SK-N-SH (cell line): Measurements from ENCODE around the gene NRARP. TPM values are rescaled to one million over a fixed set of nuclear protein-coding genes. Genes with fewer than 3 reads are reported as not detected.
"Not testable (repeated sequence)": the region's sequence is repeated elsewhere in the genome, so short reads cannot be mapped to it uniquely, and the experiment has no call there.

Source experiments
- CTCF ChIA-PET: fragments of 300-600, 350-600 bp; formaldehyde crosslinking; extraction: SDS; loops from one replicate; lab custom pipeline; 2021; lab: Yijun Ruan, JAX
- POLR2A ChIA-PET: fragments of 350-600 bp; sonication (Branson Sonifier 250); formaldehyde crosslinking; extraction: SDS; loops from one replicate; lab custom pipeline; 2020; ENCODE audit warnings: antibody characterized with exemption, inconsistent platforms; lab: Yijun Ruan, JAX
- DNase-seq: peaks from one replicate; pipeline ENCODE4 v3.0.0; 2012
- H2AFZ ChIP-seq: fragments of 200-600 bp; sonication (generic); 2 replicates; pipeline ENCODE4 v1.8.1; 2016; ENCODE audit warnings: antibody characterized with exemption, mild to moderate bottlenecking, low read depth
- H3F3A ChIP-seq: fragments of 200-600 bp; sonication (generic); replicated peaks from 2 replicates; pipeline ENCODE3; 2016; ENCODE audit warnings: antibody characterized with exemption, mild to moderate bottlenecking; ENCODE audit not compliant: insufficient read depth
- H3K27ac ChIP-seq, 2 experiments: fragments of 200-500 bp in 1 of 2; fragments of 200-600 bp in 1 of 2; sonication (Bioruptor generic) in 1 of 2; sonication (generic), shearing (Covaris generic) in 1 of 2; 2 replicates each; pipeline versions ENCODE4 v1.5.1 to v1.6.1; 2014 to 2016; ENCODE audit warnings: low read depth in 2 of 2, inconsistent platforms in 1 of 2, low read length in 1 of 2, mild to moderate bottlenecking in 1 of 2, mixed read lengths in 1 of 2
- H3K27me3 ChIP-seq: fragments of 200-600 bp; sonication (generic), shearing (Covaris generic); 2 replicates; pipeline ENCODE4 v1.6.1; 2016; ENCODE audit warnings: mixed run types; ENCODE audit not compliant: insufficient read depth
- H3K36me3 ChIP-seq, 2 experiments: fragments of 200-500 bp in 1 of 2; fragments of 200-600 bp in 1 of 2; sonication (Bioruptor generic) in 1 of 2; sonication (generic) in 1 of 2; replicated peaks in 1 of 2; 2 replicates each; pipeline versions ENCODE3 to v1.5.1; 2014 to 2016; ENCODE audit warnings: low read length in 1 of 2, mild to moderate bottlenecking in 1 of 2; ENCODE audit not compliant: insufficient read depth in 2 of 2, control insufficient read depth in 1 of 2
- H3K4me1 ChIP-seq, 2 experiments: fragments of 200-500 bp in 1 of 2; fragments of 200-600 bp in 1 of 2; sonication (Bioruptor generic) in 1 of 2; sonication (generic), shearing (Covaris generic) in 1 of 2; 2 replicates each; pipeline versions ENCODE4 v1.5.1 to v1.6.1; 2014 to 2016; ENCODE audit warnings: low read depth in 1 of 2, low read length in 1 of 2, mixed run types in 1 of 2; ENCODE audit not compliant: insufficient read depth in 2 of 2, control insufficient read depth in 1 of 2
- H3K4me2 ChIP-seq: fragments of 200-600 bp; sonication (generic), shearing (Covaris generic); 2 replicates; pipeline ENCODE4 v1.6.1; 2017; ENCODE audit warnings: mixed run types
- H3K4me3 ChIP-seq, 2 experiments: fragments of 200-500 bp in 1 of 2; fragments of 200-600 bp in 1 of 2; sonication (Bioruptor generic) in 1 of 2; sonication (generic), shearing (Covaris generic) in 1 of 2; 2 replicates each; pipeline versions ENCODE4 v1.5.1 to v1.8.1; 2014 to 2016; ENCODE audit warnings: low read depth in 2 of 2, inconsistent platforms in 1 of 2, low read length in 1 of 2, mild to moderate bottlenecking in 1 of 2, mixed read lengths in 1 of 2, moderate library complexity in 1 of 2
- H3K79me2 ChIP-seq: fragments of 200-600 bp; sonication (generic); 2 replicates; pipeline ENCODE4 v1.8.1; 2017; ENCODE audit warnings: mild to moderate bottlenecking; ENCODE audit not compliant: insufficient read depth
- H3K9ac ChIP-seq: fragments of 200-600 bp; sonication (generic); 2 replicates; pipeline ENCODE4 v1.6.1; 2017; ENCODE audit warnings: mixed run types
- H3K9me2 ChIP-seq: fragments of 200-600 bp; sonication (generic); 2 replicates; pipeline ENCODE4 v1.6.1; 2017; ENCODE audit warnings: mixed run types
- H3K9me3 ChIP-seq: fragments of 200-600 bp; sonication (generic); 2 replicates; pipeline ENCODE4 v1.6.1; 2017; ENCODE audit warnings: mixed run types, mild to moderate bottlenecking, moderate library complexity
- H4K20me1 ChIP-seq: fragments of 200-600 bp; sonication (generic); 2 replicates; pipeline ENCODE4 v1.6.1; 2017; ENCODE audit warnings: mild to moderate bottlenecking, mixed run types; ENCODE audit not compliant: insufficient read depth
- EZH2phosphoT487 ChIP-seq: fragments of 200-600 bp; sonication (generic); IDR thresholded peaks from 2 replicates; pipeline ENCODE4 v1.6.1; 2017; ENCODE audit warnings: low read depth, mixed run types, mild to moderate bottlenecking, antibody characterized with exemption, moderate library complexity, borderline replicate concordance
- FOSL2 ChIP-seq: IDR thresholded peaks from 2 replicates; pipeline ENCODE4 v1.4.0; 2012; ENCODE audit warnings: low read depth, mild to moderate bottlenecking, moderate library complexity, borderline replicate concordance
- MXI1 ChIP-seq: IDR thresholded peaks from 2 replicates; pipeline ENCODE4 v1.6.1; 2012; ENCODE audit warnings: mild to moderate bottlenecking, low read depth, low read length, improper control_type of control experiment
- NFIC ChIP-seq: IDR thresholded peaks from 2 replicates; pipeline ENCODE4 v1.4.0; 2012; ENCODE audit warnings: borderline replicate concordance
- RFX5 ChIP-seq: IDR thresholded peaks from 2 replicates; pipeline ENCODE4 v1.6.1; 2012; ENCODE audit warnings: mild to moderate bottlenecking, improper control_type of control experiment, low read length
- SIN3A ChIP-seq: IDR thresholded peaks from 2 replicates; pipeline ENCODE4 v1.6.1; 2012; ENCODE audit warnings: low read depth, mild to moderate bottlenecking, low read length, moderate library complexity, borderline replicate concordance
- WGBS: methylation state at CpG from one replicate; pipeline ENCODE4 v1.1.6; 2017; ENCODE audit warnings: low lambda C conversion rate; 5-methylcytosine and 5-hydroxymethylcytosine counted together
- polyA plus RNA-seq, 3 experiments: library from polyadenylated mRNA; depleted of rRNA; stranded (reverse); fragments of >200 nt; gene quantifications; 2 replicates each; pipeline ENCODE4 v1.2.3, GENCODE V29; 2012
- TF ChIP-seq, protein P1 (sequence below): IDR thresholded peaks from 2 replicates; pipeline ENCODE4 v1.6.1; 2012; ENCODE audit warnings: mild to moderate bottlenecking, low read depth, low read length, moderate library complexity

The NRARP gene
- polyA plus RNA-seq, 1 of the 3 experiments (the other 2 are of a cell fraction) = 3.9 TPM

GRCh38 chr9:137330689-137331088 is 28.6 kb upstream of the NRARP start (continued):
- TF ChIP-seq MXI1 (no peak), FOSL2 (no peak), RFX5 (no peak), NFIC (no peak), SIN3A (no peak), EZH2phosphoT487 (no peak)
- TF ChIP-seq, protein P1, sequence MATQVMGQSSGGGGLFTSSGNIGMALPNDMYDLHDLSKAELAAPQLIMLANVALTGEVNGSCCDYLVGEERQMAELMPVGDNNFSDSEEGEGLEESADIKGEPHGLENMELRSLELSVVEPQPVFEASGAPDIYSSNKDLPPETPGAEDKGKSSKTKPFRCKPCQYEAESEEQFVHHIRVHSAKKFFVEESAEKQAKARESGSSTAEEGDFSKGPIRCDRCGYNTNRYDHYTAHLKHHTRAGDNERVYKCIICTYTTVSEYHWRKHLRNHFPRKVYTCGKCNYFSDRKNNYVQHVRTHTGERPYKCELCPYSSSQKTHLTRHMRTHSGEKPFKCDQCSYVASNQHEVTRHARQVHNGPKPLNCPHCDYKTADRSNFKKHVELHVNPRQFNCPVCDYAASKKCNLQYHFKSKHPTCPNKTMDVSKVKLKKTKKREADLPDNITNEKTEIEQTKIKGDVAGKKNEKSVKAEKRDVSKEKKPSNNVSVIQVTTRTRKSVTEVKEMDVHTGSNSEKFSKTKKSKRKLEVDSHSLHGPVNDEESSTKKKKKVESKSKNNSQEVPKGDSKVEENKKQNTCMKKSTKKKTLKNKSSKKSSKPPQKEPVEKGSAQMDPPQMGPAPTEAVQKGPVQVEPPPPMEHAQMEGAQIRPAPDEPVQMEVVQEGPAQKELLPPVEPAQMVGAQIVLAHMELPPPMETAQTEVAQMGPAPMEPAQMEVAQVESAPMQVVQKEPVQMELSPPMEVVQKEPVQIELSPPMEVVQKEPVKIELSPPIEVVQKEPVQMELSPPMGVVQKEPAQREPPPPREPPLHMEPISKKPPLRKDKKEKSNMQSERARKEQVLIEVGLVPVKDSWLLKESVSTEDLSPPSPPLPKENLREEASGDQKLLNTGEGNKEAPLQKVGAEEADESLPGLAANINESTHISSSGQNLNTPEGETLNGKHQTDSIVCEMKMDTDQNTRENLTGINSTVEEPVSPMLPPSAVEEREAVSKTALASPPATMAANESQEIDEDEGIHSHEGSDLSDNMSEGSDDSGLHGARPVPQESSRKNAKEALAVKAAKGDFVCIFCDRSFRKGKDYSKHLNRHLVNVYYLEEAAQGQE = no peak

DNA sequence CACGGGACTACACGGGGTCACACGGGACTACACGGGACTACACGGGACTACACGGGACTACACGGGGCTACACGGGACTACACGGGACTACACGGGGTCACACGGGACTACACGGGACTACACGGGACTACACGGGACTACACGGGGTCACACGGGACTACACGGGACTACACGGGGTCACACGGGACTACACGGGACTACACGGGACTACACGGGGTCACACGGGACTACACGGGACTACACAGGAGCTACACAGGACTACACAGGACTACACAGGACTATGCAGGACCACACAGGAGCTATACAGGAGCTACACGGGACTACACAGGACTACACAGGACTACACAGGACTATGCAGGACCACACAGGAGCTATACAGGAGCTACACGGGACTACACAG is 27.5 kb upstream of the NRARP start:
- H3K27me3 ChIP-seq, H3K79me2 ChIP-seq, H3K9me3 ChIP-seq, H2AFZ ChIP-seq, H3K4me3 ChIP-seq, H3F3A ChIP-seq, H4K20me1 ChIP-seq, CTCF ChIA-PET, H3K27ac ChIP-seq, H3K9me2 ChIP-seq, H3K4me2 ChIP-seq, H3K4me1 ChIP-seq, H3K9ac ChIP-seq, POLR2A ChIA-PET, H3K36me3 ChIP-seq, DNase-seq: not testable (repeated sequence)
- 0% methylated on average over 1 of the region's 26 CpGs for WGBS

- H3K36me3 ChIP-seq, H3K27ac ChIP-seq, POLR2A ChIA-PET, H3K79me2 ChIP-seq, H4K20me1 ChIP-seq, H3K27me3 ChIP-seq, H3K9me2 ChIP-seq, H2AFZ ChIP-seq, CTCF ChIA-PET, H3K4me2 ChIP-seq, H3K9ac ChIP-seq, H3K9me3 ChIP-seq, DNase-seq, H3F3A ChIP-seq, H3K4me1 ChIP-seq, H3K4me3 ChIP-seq: not testable (repeated sequence)
- 33% methylated on average over 8 of the region's 8 CpGs for WGBS
Observed at GRCh38 chr9:137327641-137328550, 25.8 kb upstream of the NRARP start.
